ENCODE results near the gene USP12.

- TF ChIP-seq POLR2A (IDR thresholded peaks at IDR 0.05) (no peak), CTCF (IDR thresholded peaks at IDR 0.05 in 8 of 11, conservative IDR thresholded peaks at IDR 0.05 in 3 of 11) (no peak)
These were observed 128.6 kb downstream of the USP12 start for GRCh38 chr13:27043013-27043412.
